ENCODE results near the gene SFMBT2. TPM values are rescaled to one million over a fixed set of nuclear protein-coding genes. Genes with fewer than 3 reads are reported as not detected.

The SFMBT2 gene
- total RNA-seq, 4 donors from 2014 or later: 0.60 to 8.6 (median 2.5) TPM

DNA sequence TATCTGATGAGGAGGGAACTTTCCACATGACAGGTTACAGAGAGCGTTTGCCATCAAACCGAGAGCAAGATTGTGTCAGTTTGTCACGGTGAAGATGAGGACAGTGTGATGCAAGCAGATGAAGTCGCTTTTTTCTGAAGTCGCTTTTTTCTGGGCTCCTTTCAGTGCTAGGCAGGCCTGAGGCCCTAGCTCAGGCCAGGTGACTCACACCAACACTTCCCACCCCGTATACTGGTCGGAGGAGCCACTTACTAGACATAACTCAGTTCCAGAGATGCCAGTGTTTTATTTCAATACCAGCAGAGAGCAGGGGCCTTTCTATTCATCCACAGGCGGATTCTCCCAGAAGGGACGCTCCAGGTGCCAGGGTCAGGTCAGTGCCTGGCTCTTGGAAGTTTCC, 58.9 kb downstream of the SFMBT2 start:
- intact Hi-C loops (cut with DNase I; ENCODE audit: low total_unique reads): no loop called here
- 94 to 95% methylated on average over 9 of the region's 9 CpGs for WGBS, 2 donors (ENCODE audit: low coverage in 1 of 2)
- Histone ChIP-seq H3K9me3 (no peaks in the 10 kb centered on the region), H3K27me3 (no peaks in the 10 kb centered on the region), H3K36me3 (no peaks in the 10 kb centered on the region), H3K4me1 (no peaks in the 10 kb centered on the region), H3K27ac (no peak overlapping the region), H3K4me3 (no peak overlapping the region)
- TF ChIP-seq, protein P1, sequence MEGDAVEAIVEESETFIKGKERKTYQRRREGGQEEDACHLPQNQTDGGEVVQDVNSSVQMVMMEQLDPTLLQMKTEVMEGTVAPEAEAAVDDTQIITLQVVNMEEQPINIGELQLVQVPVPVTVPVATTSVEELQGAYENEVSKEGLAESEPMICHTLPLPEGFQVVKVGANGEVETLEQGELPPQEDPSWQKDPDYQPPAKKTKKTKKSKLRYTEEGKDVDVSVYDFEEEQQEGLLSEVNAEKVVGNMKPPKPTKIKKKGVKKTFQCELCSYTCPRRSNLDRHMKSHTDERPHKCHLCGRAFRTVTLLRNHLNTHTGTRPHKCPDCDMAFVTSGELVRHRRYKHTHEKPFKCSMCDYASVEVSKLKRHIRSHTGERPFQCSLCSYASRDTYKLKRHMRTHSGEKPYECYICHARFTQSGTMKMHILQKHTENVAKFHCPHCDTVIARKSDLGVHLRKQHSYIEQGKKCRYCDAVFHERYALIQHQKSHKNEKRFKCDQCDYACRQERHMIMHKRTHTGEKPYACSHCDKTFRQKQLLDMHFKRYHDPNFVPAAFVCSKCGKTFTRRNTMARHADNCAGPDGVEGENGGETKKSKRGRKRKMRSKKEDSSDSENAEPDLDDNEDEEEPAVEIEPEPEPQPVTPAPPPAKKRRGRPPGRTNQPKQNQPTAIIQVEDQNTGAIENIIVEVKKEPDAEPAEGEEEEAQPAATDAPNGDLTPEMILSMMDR (IDR thresholded peaks at IDR 0.05): no peak
- TF ChIP-seq POLR2AphosphoS5 (IDR thresholded peaks at IDR 0.05): no peak
- DNase-seq: no peak
- in situ Hi-C loops (cut with MboI; ENCODE audit: low pct_ligation_motif_present in 1 of 4, low pct_unique_long_range_greater_than_20kb in 1 of 4, low sequenced_read_pairs in 3 of 4): no loop called here

DNA sequence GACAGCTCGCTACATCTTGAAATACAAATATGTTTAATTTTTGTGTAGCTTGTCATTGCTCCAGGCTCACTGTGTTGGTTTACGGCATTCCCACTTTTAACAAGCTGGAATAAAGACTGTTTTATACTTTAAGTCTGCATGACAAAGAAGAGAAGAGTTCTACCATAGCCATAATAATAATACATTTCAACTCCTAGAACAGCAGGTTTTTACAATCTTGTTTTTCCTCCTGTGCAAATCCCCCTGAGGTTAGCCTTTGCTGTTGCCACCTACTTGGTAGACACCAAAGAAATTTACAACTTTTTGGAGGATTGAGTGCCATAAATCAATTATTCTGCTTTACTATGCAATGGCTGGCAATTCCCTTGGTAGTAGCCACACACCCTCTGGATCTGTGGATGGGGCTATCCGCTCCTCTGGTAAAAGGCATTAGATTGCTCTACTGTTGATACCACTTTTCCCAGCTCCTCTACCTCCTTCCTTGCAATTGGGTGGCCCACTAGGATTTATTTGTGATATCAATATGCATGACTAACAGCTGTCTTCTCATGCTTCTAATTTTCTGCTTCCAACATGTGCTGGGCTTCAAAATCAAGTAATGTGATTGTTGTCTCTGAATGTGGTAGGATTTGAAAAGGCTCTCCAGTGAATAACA, 60.2 kb downstream of the SFMBT2 start:
- in situ Hi-C loops (cut with MboI; ENCODE audit: low pct_ligation_motif_present in 1 of 4, low pct_unique_long_range_greater_than_20kb in 1 of 4, low sequenced_read_pairs in 3 of 4): no loop called here
- 94 to 96% methylated on average over 2 to 3 of the region's 3 CpGs for WGBS, 2 donors (ENCODE audit: low coverage in 1 of 2)
- Histone ChIP-seq H3K4me1 (no peaks in the 10 kb centered on the region), H3K27me3 (no peaks in the 10 kb centered on the region), H3K27ac (no peak overlapping the region), H3K9me3 (no peaks in the 10 kb centered on the region), H3K4me3 (no peak overlapping the region), H3K36me3 (no peaks in the 10 kb centered on the region)
- intact Hi-C loops (cut with DNase I; ENCODE audit: low total_unique reads): no loop called here
- TF ChIP-seq, protein P1 (IDR thresholded peaks at IDR 0.05): no peak
- no peak for TF ChIP-seq POLR2A (IDR thresholded peaks at IDR 0.05)
- no peak for TF ChIP-seq POLR2AphosphoS5 (IDR thresholded peaks at IDR 0.05)
- no peak for TF ChIP-seq EP300 (IDR thresholded peaks at IDR 0.05; ENCODE audit: low read depth)
- DNase-seq: no peak

DNA sequence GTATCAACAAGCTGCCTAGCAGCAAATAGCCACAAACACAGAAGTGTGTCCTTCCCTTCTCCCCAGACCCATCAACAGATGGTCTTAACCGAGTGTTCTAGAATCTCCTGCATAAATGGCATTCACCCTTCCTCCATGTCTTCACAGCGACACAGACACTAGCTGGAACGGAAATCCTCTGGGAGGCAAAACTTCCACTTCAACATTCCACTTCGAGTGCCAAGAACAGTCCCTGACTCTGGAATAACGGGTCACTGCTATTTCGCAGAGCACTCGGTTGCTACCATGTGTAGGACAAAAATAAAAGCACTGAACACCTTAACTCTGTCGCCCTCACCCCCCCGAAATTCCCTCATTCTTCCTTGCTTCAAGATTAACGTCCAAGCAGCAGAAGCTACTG, 65.1 kb downstream of the SFMBT2 start:
- H3K9me3 ChIP-seq: no peaks in the 10 kb centered on the region
- WGBS, 2 donors (ENCODE audit: low coverage in 1 of 2): 80 to 81% methylated on average over 5 to 10 of the region's 10 CpGs
- no peak overlapping the region for H3K27ac ChIP-seq
- no peak overlapping the region for H3K4me3 ChIP-seq
- H3K4me1 ChIP-seq: no peaks in the 10 kb centered on the region
- H3K27me3 ChIP-seq: no peaks in the 10 kb centered on the region
- H3K36me3 ChIP-seq: no peaks in the 10 kb centered on the region
- no peak for DNase-seq
- TF ChIP-seq POLR2AphosphoS5 (IDR thresholded peaks at IDR 0.05): no peak
- TF ChIP-seq POLR2A (IDR thresholded peaks at IDR 0.05): no peak
- TF ChIP-seq EP300 (IDR thresholded peaks at IDR 0.05; ENCODE audit: low read depth): no peak
- TF ChIP-seq, protein P1 (IDR thresholded peaks at IDR 0.05): no peak
- intact Hi-C loops (cut with DNase I; ENCODE audit: low total_unique reads) (no loop called here), in situ Hi-C loops (cut with MboI; ENCODE audit: low pct_ligation_motif_present in 1 of 4, low pct_unique_long_range_greater_than_20kb in 1 of 4, low sequenced_read_pairs in 3 of 4) (no loop called here)

DNA sequence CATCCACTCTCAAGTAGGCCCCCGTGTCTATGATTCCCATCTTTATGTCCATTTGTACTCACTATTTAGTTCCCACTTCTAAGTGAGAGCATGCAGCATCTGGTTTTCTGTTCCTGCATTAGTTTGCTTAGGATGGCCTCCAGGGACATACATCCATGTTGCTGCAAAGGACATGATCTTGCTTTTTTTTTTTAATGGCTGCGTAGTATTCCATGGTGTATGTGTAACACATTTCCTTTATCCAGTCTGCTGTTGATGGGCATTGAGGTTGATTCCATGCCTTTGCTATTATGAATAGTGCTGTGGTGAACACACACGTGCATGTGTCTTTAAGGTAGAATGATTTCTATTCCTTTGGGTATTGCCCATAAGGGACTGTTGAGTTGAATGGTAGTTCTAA, 67.8 kb downstream of the SFMBT2 start:
- H3K9me3 ChIP-seq: no peaks in the 10 kb centered on the region
- no peaks in the 10 kb centered on the region for H3K36me3 ChIP-seq
- no peak for TF ChIP-seq EP300 (IDR thresholded peaks at IDR 0.05; ENCODE audit: low read depth)
- TF ChIP-seq POLR2AphosphoS5 (IDR thresholded peaks at IDR 0.05): no peak
- TF ChIP-seq, protein P1 (IDR thresholded peaks at IDR 0.05): no peak
- in situ Hi-C loops (cut with MboI; ENCODE audit: low pct_ligation_motif_present in 1 of 4, low pct_unique_long_range_greater_than_20kb in 1 of 4, low sequenced_read_pairs in 3 of 4): no loop called here
- no peaks in the 10 kb centered on the region for H3K4me1 ChIP-seq
- WGBS, 2 donors (ENCODE audit: low coverage in 1 of 2): 90 to 94% methylated on average over 3 of the region's 3 CpGs
- H3K27ac ChIP-seq: no peak overlapping the region
- H3K4me3 ChIP-seq: no peak overlapping the region
- intact Hi-C loops (cut with DNase I; ENCODE audit: low total_unique reads): no loop called here
- no peaks in the 10 kb centered on the region for H3K27me3 ChIP-seq
- DNase-seq: no peak
